GM15510 (cell line): ENCODE data around the gene COP1.

Source experiments
- POLR2A ChIP-seq: IDR thresholded peaks from 3 replicates; pipeline ENCODE4 v1.6.1; 2011; ENCODE audit warnings: borderline replicate concordance; ENCODE audit not compliant: insufficient read length; ENCODE audit errors: extremely low read depth

COP1 gene

GRCh38 chr1:175968486-175969172, 238.5 kb downstream of the COP1 start:
- no peak for TF ChIP-seq POLR2A

- no peak for TF ChIP-seq POLR2A
Measured at GRCh38 chr1:175963740-175964139, 243.3 kb downstream of the COP1 start.

- TF ChIP-seq POLR2A = no peak
Measured at GRCh38 chr1:175960169-175960568, 246.9 kb downstream of the COP1 start.

GRCh38 chr1:175951627-175952026, 255.5 kb downstream of the COP1 start:
- TF ChIP-seq POLR2A = no peak

GRCh38 chr1:175947771-175948170, 259.3 kb downstream of the COP1 start:
- TF ChIP-seq POLR2A = no peak

GRCh38 chr1:175944591-175944990, 262.5 kb downstream of the COP1 start:
- no peak for TF ChIP-seq POLR2A

GRCh38 chr1:175941164-175941563, 265.9 kb downstream of the COP1 start:
- no peak for TF ChIP-seq POLR2A

GRCh38 chr1:175936736-175937135, 270.4 kb downstream of the COP1 start:
- TF ChIP-seq POLR2A = no peak

GRCh38 chr1:175935566-175936115, 271.4 kb downstream of the COP1 start:
- TF ChIP-seq POLR2A = no peak

GRCh38 chr1:175935166-175935565, 271.9 kb downstream of the COP1 start:
- TF ChIP-seq POLR2A = no peak

- TF ChIP-seq POLR2A = no peak
Measured at GRCh38 chr1:175933801-175934200, 273.3 kb downstream of the COP1 start.

GRCh38 chr1:175927944-175928343, 279.1 kb downstream of the COP1 start:
- no peak for TF ChIP-seq POLR2A

- no peak for TF ChIP-seq POLR2A
Measured at GRCh38 chr1:175922254-175922881, 284.7 kb downstream of the COP1 start.

- no peak for TF ChIP-seq POLR2A
Measured at GRCh38 chr1:175920381-175920780, 286.7 kb downstream of the COP1 start.

- no peak for TF ChIP-seq POLR2A
Measured at GRCh38 chr1:175919001-175919400, 288.1 kb downstream of the COP1 start.

- TF ChIP-seq POLR2A = no peak
Measured at GRCh38 chr1:175918364-175918801, 288.7 kb downstream of the COP1 start.
